ENCODE results near the gene NARS2. TPM values are rescaled to one million over a fixed set of nuclear protein-coding genes. Genes with fewer than 3 reads are reported as not detected.

Gene NARS2
- total RNA-seq, 6 donors from 2014 or later, result 7.7 to 45.1 (median 15.5) TPM

GRCh38 chr11:78547931-78548705, 26.5 kb downstream of the NARS2 start:
- Histone ChIP-seq H3K4me1 (no peaks in the 10 kb centered on the region), H3K4me3 (no peak overlapping the region), H3K9me3 (no peaks in the 10 kb centered on the region), H3K27ac (no peak overlapping the region), H3K36me3 (peaks cover 0 to 2% (median 0%) of the 10 kb centered on the region in 4 donors), H3K27me3 (no peaks in the 10 kb centered on the region)
- no peak for TF ChIP-seq CTCF (IDR thresholded peaks at IDR 0.05)
- TF ChIP-seq EP300 (IDR thresholded peaks at IDR 0.05), result no peak
- TF ChIP-seq POLR2A (IDR thresholded peaks at IDR 0.05), result no peak
- TF ChIP-seq POLR2AphosphoS5 (IDR thresholded peaks at IDR 0.05), result no peak
- no peak for ATAC-seq (ENCODE audit: low FRiP score in 2 of 2)
- WGBS, 2 donors, result 86 to 89% methylated on average over 8 of the region's 8 CpGs
- DNase-seq, result no peak

GRCh38 chr11:78542007-78542406, 32.7 kb downstream of the NARS2 start:
- no peak for TF ChIP-seq POLR2A (IDR thresholded peaks at IDR 0.05)
- no peak for TF ChIP-seq EP300 (IDR thresholded peaks at IDR 0.05)
- TF ChIP-seq POLR2AphosphoS5 (IDR thresholded peaks at IDR 0.05), result no peak
- H3K27ac ChIP-seq, result no peak overlapping the region
- 28 to 36% methylated on average over 2 of the region's 2 CpGs for WGBS, 2 donors

GRCh38 chr11:78541537-78541936, 33.1 kb downstream of the NARS2 start:
- peaks cover 5 to 18% (median 15%) of the 10 kb centered on the region in 4 donors for H3K4me1 ChIP-seq
- no peak overlapping the region for H3K27ac ChIP-seq
- no peak overlapping the region for H3K4me3 ChIP-seq
- DNase-seq (no peak), ATAC-seq (ENCODE audit: low FRiP score in 2 of 2) (no peak)
- 64 to 68% methylated on average over 3 of the region's 3 CpGs for WGBS, 2 donors
- H3K36me3 ChIP-seq, result peaks cover 0 to 3% (median 0%) of the 10 kb centered on the region in 4 donors
- no peaks in the 10 kb centered on the region for H3K27me3 ChIP-seq
- no peaks in the 10 kb centered on the region for H3K9me3 ChIP-seq
- TF ChIP-seq CTCF (IDR thresholded peaks at IDR 0.05), result no peak
- TF ChIP-seq POLR2A (IDR thresholded peaks at IDR 0.05), result no peak
- TF ChIP-seq POLR2AphosphoS5 (IDR thresholded peaks at IDR 0.05), result no peak

More at GRCh38 chr11:78542007-78542406, 32.7 kb downstream of the NARS2 start:
- no peak for ATAC-seq (ENCODE audit: low FRiP score in 2 of 2)
- Histone ChIP-seq H3K36me3 (peaks cover 0 to 3% (median 0%) of the 10 kb centered on the region in 4 donors), H3K9me3 (no peaks in the 10 kb centered on the region), H3K4me1 (peaks cover 5 to 18% (median 15%) of the 10 kb centered on the region in 4 donors), H3K27me3 (no peaks in the 10 kb centered on the region), H3K4me3 (no peak overlapping the region)
- no peak for DNase-seq

GRCh38 chr11:78540256-78540655, 34.4 kb downstream of the NARS2 start:
- no peak for TF ChIP-seq POLR2AphosphoS5 (IDR thresholded peaks at IDR 0.05)
- Histone ChIP-seq H3K9me3 (no peaks in the 10 kb centered on the region), H3K27ac (no peak overlapping the region), H3K4me3 (no peak overlapping the region), H3K27me3 (no peaks in the 10 kb centered on the region), H3K4me1 (peaks cover 5 to 18% (median 15%) of the 10 kb centered on the region in 4 donors), H3K36me3 (peaks cover 0 to 3% (median 0%) of the 10 kb centered on the region in 4 donors)
- ATAC-seq (ENCODE audit: low FRiP score in 2 of 2), result no peak
- no peak for DNase-seq
- 70% methylated on average over 2 of the region's 2 CpGs for WGBS, 2 donors

- H3K27ac ChIP-seq, result no peak overlapping the region
- H3K27me3 ChIP-seq, result no peaks in the 10 kb centered on the region
- H3K36me3 ChIP-seq, result peaks cover 0 to 3% (median 0%) of the 10 kb centered on the region in 4 donors
- WGBS, 2 donors, result 43 to 50% methylated on average over 3 of the region's 3 CpGs
- no peak overlapping the region for H3K4me3 ChIP-seq
- TF ChIP-seq POLR2A (IDR thresholded peaks at IDR 0.05) (no peak), POLR2AphosphoS5 (IDR thresholded peaks at IDR 0.05) (no peak), EP300 (IDR thresholded peaks at IDR 0.05) (no peak), CTCF (IDR thresholded peaks at IDR 0.05) (no peak)
- H3K4me1 ChIP-seq, result peaks cover 5 to 18% (median 15%) of the 10 kb centered on the region in 4 donors
- no peak for DNase-seq
- H3K9me3 ChIP-seq, result no peaks in the 10 kb centered on the region
- no peak for ATAC-seq (ENCODE audit: low FRiP score in 2 of 2)
Observed at GRCh38 chr11:78539506-78539905, 35.2 kb downstream of the NARS2 start.
